ENCODE measurements around the gene PIEZO2.

The PIEZO2 gene

DNA sequence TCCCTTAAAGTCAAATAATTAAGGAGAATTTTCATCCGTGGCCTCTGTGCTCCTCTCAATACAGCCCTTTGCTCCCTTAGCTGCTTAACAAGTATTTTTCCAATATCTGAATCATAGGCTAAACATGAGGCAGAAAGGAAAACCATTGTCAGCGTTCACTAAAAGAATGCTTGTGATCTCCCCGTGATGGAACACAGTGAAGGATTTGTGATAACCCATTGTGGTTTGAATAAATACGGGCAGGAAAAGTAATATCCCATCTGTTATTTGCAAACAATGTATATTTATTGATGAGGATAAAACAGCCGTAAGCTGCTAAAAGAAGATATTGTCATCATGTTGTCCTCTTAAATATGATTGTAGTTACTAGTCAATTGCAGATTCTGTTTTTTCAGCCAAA lies 365.4 kb downstream of the PIEZO2 start:
- DNase-seq (ENCODE audit: low read depth in 1 of 2, low spot score in 1 of 2) = no peak
- TF ChIP-seq GABPA (IDR thresholded peaks at IDR 0.05; ENCODE audit: low read depth) (no peak), POLR2AphosphoS5 (IDR thresholded peaks at IDR 0.05; ENCODE audit: low read depth) (no peak), SPI1 (IDR thresholded peaks at IDR 0.05; ENCODE audit: borderline replicate concordance, low read depth) (no peak)
- TF ChIP-seq, protein P1, sequence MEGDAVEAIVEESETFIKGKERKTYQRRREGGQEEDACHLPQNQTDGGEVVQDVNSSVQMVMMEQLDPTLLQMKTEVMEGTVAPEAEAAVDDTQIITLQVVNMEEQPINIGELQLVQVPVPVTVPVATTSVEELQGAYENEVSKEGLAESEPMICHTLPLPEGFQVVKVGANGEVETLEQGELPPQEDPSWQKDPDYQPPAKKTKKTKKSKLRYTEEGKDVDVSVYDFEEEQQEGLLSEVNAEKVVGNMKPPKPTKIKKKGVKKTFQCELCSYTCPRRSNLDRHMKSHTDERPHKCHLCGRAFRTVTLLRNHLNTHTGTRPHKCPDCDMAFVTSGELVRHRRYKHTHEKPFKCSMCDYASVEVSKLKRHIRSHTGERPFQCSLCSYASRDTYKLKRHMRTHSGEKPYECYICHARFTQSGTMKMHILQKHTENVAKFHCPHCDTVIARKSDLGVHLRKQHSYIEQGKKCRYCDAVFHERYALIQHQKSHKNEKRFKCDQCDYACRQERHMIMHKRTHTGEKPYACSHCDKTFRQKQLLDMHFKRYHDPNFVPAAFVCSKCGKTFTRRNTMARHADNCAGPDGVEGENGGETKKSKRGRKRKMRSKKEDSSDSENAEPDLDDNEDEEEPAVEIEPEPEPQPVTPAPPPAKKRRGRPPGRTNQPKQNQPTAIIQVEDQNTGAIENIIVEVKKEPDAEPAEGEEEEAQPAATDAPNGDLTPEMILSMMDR (IDR thresholded peaks at IDR 0.05; ENCODE audit: insufficient read depth, low read length) = no peak
- TF ChIP-seq, protein P2, sequence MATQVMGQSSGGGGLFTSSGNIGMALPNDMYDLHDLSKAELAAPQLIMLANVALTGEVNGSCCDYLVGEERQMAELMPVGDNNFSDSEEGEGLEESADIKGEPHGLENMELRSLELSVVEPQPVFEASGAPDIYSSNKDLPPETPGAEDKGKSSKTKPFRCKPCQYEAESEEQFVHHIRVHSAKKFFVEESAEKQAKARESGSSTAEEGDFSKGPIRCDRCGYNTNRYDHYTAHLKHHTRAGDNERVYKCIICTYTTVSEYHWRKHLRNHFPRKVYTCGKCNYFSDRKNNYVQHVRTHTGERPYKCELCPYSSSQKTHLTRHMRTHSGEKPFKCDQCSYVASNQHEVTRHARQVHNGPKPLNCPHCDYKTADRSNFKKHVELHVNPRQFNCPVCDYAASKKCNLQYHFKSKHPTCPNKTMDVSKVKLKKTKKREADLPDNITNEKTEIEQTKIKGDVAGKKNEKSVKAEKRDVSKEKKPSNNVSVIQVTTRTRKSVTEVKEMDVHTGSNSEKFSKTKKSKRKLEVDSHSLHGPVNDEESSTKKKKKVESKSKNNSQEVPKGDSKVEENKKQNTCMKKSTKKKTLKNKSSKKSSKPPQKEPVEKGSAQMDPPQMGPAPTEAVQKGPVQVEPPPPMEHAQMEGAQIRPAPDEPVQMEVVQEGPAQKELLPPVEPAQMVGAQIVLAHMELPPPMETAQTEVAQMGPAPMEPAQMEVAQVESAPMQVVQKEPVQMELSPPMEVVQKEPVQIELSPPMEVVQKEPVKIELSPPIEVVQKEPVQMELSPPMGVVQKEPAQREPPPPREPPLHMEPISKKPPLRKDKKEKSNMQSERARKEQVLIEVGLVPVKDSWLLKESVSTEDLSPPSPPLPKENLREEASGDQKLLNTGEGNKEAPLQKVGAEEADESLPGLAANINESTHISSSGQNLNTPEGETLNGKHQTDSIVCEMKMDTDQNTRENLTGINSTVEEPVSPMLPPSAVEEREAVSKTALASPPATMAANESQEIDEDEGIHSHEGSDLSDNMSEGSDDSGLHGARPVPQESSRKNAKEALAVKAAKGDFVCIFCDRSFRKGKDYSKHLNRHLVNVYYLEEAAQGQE (IDR thresholded peaks at IDR 0.05; ENCODE audit: insufficient replicate concordance, low read depth) = no peak
- no peak overlapping the region for H3K4me3 ChIP-seq (replicated peaks; ENCODE audit: insufficient read depth, low read length)
- peaks cover 13% of the 10 kb centered on the region for H3K27me3 ChIP-seq (ENCODE audit: insufficient read depth, poor library complexity, severe bottlenecking)
- H3K27ac ChIP-seq (replicated peaks) = no peak overlapping the region

DNA sequence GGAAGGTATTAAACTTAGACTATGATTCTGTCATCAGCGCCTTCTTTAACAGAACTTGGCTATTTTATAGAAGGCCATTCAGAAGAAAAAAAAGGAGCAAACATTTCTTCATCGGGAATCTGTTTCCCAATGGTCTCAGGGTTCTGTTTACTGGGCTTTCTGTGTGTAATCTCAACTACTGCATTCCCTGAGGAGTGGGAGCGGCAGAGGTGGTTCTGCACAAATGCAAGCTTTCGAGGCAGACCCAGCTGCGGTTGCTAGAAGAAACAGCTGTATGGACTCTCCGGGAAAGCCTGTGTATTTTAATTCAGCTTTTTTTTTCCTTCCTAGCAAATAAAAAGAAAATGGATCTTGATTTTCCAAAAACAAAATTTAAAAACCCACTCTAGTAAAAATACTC lies 372.9 kb downstream of the PIEZO2 start:
- no peak for DNase-seq (ENCODE audit: low read depth in 1 of 2, low spot score in 1 of 2)
- Histone ChIP-seq H3K4me3 (replicated peaks; ENCODE audit: insufficient read depth, low read length) (no peak overlapping the region), H3K27me3 (ENCODE audit: insufficient read depth, poor library complexity, severe bottlenecking) (peaks cover 3% of the 10 kb centered on the region), H3K27ac (replicated peaks) (no peak overlapping the region)
- TF ChIP-seq POLR2AphosphoS5 (IDR thresholded peaks at IDR 0.05; ENCODE audit: low read depth) = no peak
- TF ChIP-seq, protein P2 (IDR thresholded peaks at IDR 0.05; ENCODE audit: insufficient replicate concordance, low read depth) = no peak
- TF ChIP-seq SPI1 (IDR thresholded peaks at IDR 0.05; ENCODE audit: borderline replicate concordance, low read depth) = no peak
- TF ChIP-seq, protein P1 (IDR thresholded peaks at IDR 0.05; ENCODE audit: insufficient read depth, low read length) = no peak
- no peak for TF ChIP-seq GABPA (IDR thresholded peaks at IDR 0.05; ENCODE audit: low read depth)

DNA sequence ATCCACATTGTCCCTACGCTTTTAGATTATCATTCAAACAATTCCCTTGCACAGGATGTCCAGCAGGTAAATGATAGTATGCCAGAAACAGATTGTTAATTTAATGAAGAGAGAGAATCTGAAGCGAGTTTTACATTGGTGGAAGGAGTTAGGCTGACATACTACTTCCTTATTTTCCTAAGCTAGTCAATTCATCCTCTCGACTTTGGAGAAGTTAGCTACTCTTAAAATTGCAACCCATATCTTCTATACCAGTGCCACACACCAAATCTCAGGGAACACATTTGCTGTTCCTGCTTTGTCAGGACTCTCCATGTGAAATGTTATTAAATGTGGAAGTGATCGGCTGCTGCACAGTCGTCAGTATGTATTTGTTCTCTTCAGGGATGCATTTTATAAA lies 374.3 kb downstream of the PIEZO2 start:
- no peak for DNase-seq (ENCODE audit: low read depth in 1 of 2, low spot score in 1 of 2)
- H3K27me3 ChIP-seq (ENCODE audit: insufficient read depth, poor library complexity, severe bottlenecking) = peaks cover 7% of the 10 kb centered on the region
- TF ChIP-seq POLR2AphosphoS5 (IDR thresholded peaks at IDR 0.05; ENCODE audit: low read depth) (no peak), GABPA (IDR thresholded peaks at IDR 0.05; ENCODE audit: low read depth) (no peak), SPI1 (IDR thresholded peaks at IDR 0.05; ENCODE audit: borderline replicate concordance, low read depth) (no peak)
- TF ChIP-seq, protein P1 (IDR thresholded peaks at IDR 0.05; ENCODE audit: insufficient read depth, low read length) = no peak
- TF ChIP-seq, protein P2 (IDR thresholded peaks at IDR 0.05; ENCODE audit: insufficient replicate concordance, low read depth) = no peak

More for the DNA sequence above, 374.3 kb downstream of the PIEZO2 start:
- no peak overlapping the region for H3K27ac ChIP-seq (replicated peaks)
- no peak overlapping the region for H3K4me3 ChIP-seq (replicated peaks; ENCODE audit: insufficient read depth, low read length)
